ENCODE measurements around the gene DIP2B.

Gene DIP2B

DNA sequence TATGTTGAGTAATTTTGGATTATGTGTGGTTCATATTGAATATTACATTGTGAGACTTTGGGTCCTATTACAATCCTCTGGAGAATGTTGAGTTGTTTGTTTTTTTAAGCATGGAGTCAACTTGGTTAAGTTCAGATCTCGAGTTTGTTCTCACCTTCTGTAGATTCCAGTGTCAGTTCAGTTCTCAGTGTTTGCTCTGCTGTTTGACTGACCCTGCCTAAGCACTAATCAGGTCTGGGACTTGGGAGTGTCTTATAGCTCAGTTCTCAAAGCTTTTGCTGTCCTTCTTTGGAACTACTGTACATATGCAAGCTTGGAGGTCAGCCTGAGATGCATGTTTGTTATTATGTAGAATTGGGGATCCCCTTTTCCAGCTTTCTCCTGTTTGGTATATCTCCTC lies 63.1 kb downstream of the DIP2B start:
- TF ChIP-seq, protein P1, sequence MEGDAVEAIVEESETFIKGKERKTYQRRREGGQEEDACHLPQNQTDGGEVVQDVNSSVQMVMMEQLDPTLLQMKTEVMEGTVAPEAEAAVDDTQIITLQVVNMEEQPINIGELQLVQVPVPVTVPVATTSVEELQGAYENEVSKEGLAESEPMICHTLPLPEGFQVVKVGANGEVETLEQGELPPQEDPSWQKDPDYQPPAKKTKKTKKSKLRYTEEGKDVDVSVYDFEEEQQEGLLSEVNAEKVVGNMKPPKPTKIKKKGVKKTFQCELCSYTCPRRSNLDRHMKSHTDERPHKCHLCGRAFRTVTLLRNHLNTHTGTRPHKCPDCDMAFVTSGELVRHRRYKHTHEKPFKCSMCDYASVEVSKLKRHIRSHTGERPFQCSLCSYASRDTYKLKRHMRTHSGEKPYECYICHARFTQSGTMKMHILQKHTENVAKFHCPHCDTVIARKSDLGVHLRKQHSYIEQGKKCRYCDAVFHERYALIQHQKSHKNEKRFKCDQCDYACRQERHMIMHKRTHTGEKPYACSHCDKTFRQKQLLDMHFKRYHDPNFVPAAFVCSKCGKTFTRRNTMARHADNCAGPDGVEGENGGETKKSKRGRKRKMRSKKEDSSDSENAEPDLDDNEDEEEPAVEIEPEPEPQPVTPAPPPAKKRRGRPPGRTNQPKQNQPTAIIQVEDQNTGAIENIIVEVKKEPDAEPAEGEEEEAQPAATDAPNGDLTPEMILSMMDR (IDR thresholded peaks at IDR 0.05), result no peak
- Histone ChIP-seq H3K27ac (peak overlapping the region; percentile 30 to 40), H3K9me3 (no peaks in the 10 kb centered on the region), H3K27me3 (no peaks in the 10 kb centered on the region), H3K4me3 (no peak overlapping the region), H3K36me3 (no peaks in the 10 kb centered on the region), H3K4me1 (peaks cover 0 to 47% (median 33%) of the 10 kb centered on the region in 4 donors)
- intact Hi-C loops (cut with DNase I; ENCODE audit: low total_unique reads), result no loop called here
- no peak for DNase-seq

DNA sequence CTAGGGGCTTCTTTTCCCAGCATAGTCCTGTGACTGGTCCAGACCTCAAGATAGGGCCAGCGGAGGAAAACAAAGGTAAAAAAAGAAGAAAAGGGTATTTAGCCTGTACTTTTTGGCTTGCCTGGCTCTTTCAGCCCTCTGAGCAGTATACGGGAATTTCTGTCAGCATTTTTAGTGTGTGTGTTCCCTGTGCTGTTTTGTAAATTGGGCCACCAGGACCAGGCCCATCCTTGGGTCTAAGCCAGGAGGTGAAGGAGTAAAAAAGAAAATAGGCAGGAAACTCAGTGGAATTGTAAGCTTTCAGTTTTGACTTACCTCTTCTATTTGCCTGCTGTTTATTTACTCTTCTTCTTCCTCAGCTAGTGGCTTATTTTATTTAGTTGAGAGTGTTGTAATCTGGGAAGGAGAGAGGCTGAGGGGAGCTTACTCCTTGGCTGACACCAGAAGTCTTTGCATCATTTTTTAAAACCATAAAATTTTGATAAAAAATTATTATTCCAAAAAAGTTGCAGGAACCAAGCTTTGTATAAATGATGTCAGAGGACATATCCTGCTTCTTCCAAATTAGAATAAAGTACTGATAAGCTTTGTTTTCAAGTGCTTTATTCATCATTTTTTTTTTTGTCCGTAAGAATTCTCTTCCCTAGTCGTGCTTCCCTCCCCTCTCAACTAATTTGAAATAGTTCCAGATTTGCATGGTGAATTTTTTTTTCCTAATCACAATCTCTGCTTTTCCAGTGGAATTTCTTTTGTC lies 63.7 kb downstream of the DIP2B start:
- Histone ChIP-seq H3K36me3 (no peaks in the 10 kb centered on the region), H3K4me1 (peaks cover 0 to 53% (median 39%) of the 10 kb centered on the region in 4 donors), H3K27ac (peak overlapping the region; percentile 30 to 40), H3K27me3 (no peaks in the 10 kb centered on the region), H3K9me3 (no peaks in the 10 kb centered on the region), H3K4me3 (no peak overlapping the region)
- TF ChIP-seq, protein P1 (IDR thresholded peaks at IDR 0.05), result no peak
- intact Hi-C loops (cut with DNase I; ENCODE audit: low total_unique reads), result no loop called here
- no peak for DNase-seq

DNA sequence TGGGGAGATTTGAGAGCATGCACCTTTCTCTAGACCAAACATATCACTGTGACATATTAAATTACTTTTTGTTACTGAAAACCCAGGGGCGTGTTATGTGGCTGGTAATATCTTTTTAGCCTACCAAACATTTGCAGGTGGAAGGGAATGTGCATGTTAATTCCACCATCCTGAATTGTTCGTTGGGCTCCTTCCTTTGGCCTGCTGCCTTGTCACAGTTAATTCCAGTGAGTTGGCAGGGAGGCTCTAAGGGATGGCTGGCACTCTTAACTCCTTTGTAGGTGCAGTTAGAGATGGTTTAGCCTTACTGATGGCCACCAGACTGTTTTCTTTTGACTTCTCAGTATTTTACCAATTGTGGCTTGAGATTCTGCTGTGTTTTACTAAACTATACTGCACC lies 64.5 kb downstream of the DIP2B start:
- Histone ChIP-seq H3K36me3 (no peaks in the 10 kb centered on the region), H3K27me3 (no peaks in the 10 kb centered on the region), H3K4me1 (peaks cover 0 to 61% (median 41%) of the 10 kb centered on the region in 4 donors), H3K9me3 (no peaks in the 10 kb centered on the region), H3K27ac (no peak overlapping the region), H3K4me3 (no peak overlapping the region)
- intact Hi-C loops (cut with DNase I; ENCODE audit: low total_unique reads), result no loop called here
- TF ChIP-seq, protein P1 (IDR thresholded peaks at IDR 0.05), result no peak
- DNase-seq, result no peak

DNA sequence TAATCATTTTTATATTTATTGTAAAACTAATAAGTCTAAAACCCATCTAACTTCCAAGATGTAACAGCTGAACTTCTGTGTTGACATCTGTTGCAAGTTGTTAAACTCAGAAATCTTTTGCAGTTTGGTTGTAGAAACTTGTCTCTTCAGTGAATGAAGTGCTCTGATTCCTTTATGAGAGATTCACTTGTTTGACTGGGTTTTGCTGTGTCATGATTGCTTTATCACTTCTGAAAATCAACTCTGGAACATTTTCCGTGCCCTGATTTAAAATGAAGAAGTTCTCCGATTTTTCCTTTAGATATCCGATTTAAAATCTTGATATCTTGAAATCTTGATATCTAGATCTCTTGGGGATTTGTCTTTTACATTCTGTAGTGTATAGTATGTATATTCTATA lies 65.1 kb downstream of the DIP2B start:
- no peak overlapping the region for H3K4me3 ChIP-seq
- peaks cover 0 to 66% (median 44%) of the 10 kb centered on the region in 4 donors for H3K4me1 ChIP-seq
- no peak for DNase-seq
- intact Hi-C loops (cut with DNase I; ENCODE audit: low total_unique reads), result no loop called here
- H3K27ac ChIP-seq, result no peak overlapping the region
- no peaks in the 10 kb centered on the region for H3K36me3 ChIP-seq
- TF ChIP-seq, protein P1 (IDR thresholded peaks at IDR 0.05), result no peak
- no peaks in the 10 kb centered on the region for H3K27me3 ChIP-seq
- no peaks in the 10 kb centered on the region for H3K9me3 ChIP-seq

DNA sequence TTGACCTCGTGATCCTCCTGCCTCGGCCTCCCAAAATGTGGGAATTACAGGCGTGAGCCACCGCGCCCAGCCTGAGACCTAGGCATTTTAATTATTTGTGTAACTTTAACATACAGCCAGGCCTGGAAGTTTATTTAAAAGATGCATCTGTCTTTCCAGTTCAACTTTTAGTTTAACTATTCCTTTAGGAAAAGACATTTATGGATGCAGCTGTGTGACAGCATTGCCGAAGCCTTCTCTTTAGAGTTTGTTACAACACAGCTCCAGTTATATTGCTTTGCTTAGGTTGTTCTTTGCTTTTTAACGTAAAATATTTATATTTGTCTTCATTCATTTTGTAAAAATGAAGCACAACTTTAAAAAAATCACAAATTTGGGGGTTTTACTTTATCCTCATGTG lies 67.0 kb downstream of the DIP2B start:
- Histone ChIP-seq H3K9me3 (no peaks in the 10 kb centered on the region), H3K36me3 (no peaks in the 10 kb centered on the region), H3K4me3 (no peak overlapping the region), H3K4me1 (peaks cover 0 to 78% (median 53%) of the 10 kb centered on the region in 4 donors), H3K27me3 (no peaks in the 10 kb centered on the region), H3K27ac (peak overlapping the region in 1 of 2 donors; percentile 9)
- intact Hi-C loops (cut with DNase I; ENCODE audit: low total_unique reads), result no loop called here
- TF ChIP-seq, protein P1 (IDR thresholded peaks at IDR 0.05), result no peak
- no peak for DNase-seq

Measured in tibial artery (tissue), 4 donors.